Epithelial cell of alveolus of lung (primary cell): ENCODE results near the gene TAS2R7. TPM values are rescaled to one million over a fixed set of nuclear protein-coding genes. Genes with fewer than 3 reads are reported as not detected.

ENCODE experiments used
- total RNA-seq: library from RNA; depleted of rRNA; stranded (reverse); fragments of >200 nt; gene quantifications from 2 replicates; pipeline ENCODE4 v1.2.1, GENCODE V29; 2015

TAS2R7 gene
- not detected in 2 replicates for total RNA-seq

GRCh38 chr12:10802587-10802986, at the start of gene TAS2R7:
TSS of gene TAS2R7 (minus strand) at chr12:10802627. CDS start at chr12:10802570, 57 bp downstream.

GRCh38 chr12:10849425-10849878, 47.0 kb upstream of the TAS2R7 start, which contains the start of gene PRR4:
TSS of gene PRR4 (minus strand) at chr12:10849475. CDS start at chr12:10849437, 38 bp downstream.

GRCh38 chr12:10826258-10826657, 23.8 kb upstream of the TAS2R7 start, which contains the start of gene TAS2R10:
TSS of gene TAS2R10 (minus strand) at chr12:10826358. CDS start at chr12:10826269, 89 bp downstream.

GRCh38 chr12:10810068-10810467, 7.6 kb upstream of the TAS2R7 start, which contains the start of gene TAS2R9:
TSS of gene TAS2R9 (minus strand) at chr12:10810168. CDS start at chr12:10810075, 93 bp downstream.

GRCh38 chr12:10807186-10807585, 4.8 kb upstream of the TAS2R7 start, which contains the start of gene TAS2R8:
TSS of gene TAS2R8 (minus strand) at chr12:10807286. CDS start at chr12:10806980, 306 bp downstream.

Other genes starting within 250 kb of the TAS2R7 start
- gene MAGOHB, start 189.0 kb downstream of the TAS2R7 start, total RNA-seq, result 31.0 and 44.9 TPM in 2 replicates
- 2.3 TPM in 1 of 2 replicates, not detected in the other for gene STYK1, start 128.6 kb downstream of the TAS2R7 start, total RNA-seq
- gene YBX3, start 79.3 kb downstream of the TAS2R7 start, total RNA-seq, result 170 and 176 TPM in 2 replicates
- 0.08 TPM in 1 of 2 replicates, not detected in the other for gene TAS2R8, start 4.7 kb upstream of the TAS2R7 start, total RNA-seq
- not detected in 2 replicates for gene TAS2R9, start 7.5 kb upstream of the TAS2R7 start, total RNA-seq
- 0.40 TPM in 1 of 2 replicates, not detected in the other for gene TAS2R10, start 23.7 kb upstream of the TAS2R7 start, total RNA-seq
- gene PRR4, start 46.8 kb upstream of the TAS2R7 start, total RNA-seq, result 0.64 and 1.3 TPM in 2 replicates
- 2.7 and 4.9 TPM in 2 replicates for gene PRH1, start 81.6 kb upstream of the TAS2R7 start, total RNA-seq
- gene TAS2R13, start 106.9 kb upstream of the TAS2R7 start, total RNA-seq, result under 0.01 and 2.8 TPM in 2 replicates
- 0.13 and 0.48 TPM in 2 replicates for gene PRH2, start 126.6 kb upstream of the TAS2R7 start, total RNA-seq
- 0.56 and 1.9 TPM in 2 replicates for gene TAS2R14, start 136.6 kb upstream of the TAS2R7 start, total RNA-seq
- 0.13 and 0.16 TPM in 2 replicates for gene TAS2R50, start 184.3 kb upstream of the TAS2R7 start, total RNA-seq
- 0.64 and 0.65 TPM in 2 replicates for gene TAS2R20, start 195.7 kb upstream of the TAS2R7 start, total RNA-seq
- 0.40 TPM in 1 of 2 replicates, not detected in the other for gene TAS2R19, start 220.0 kb upstream of the TAS2R7 start, total RNA-seq
- gene TAS2R31, start 228.8 kb upstream of the TAS2R7 start, total RNA-seq, result 0.39 and 6.8 TPM in 2 replicates